Activated T-helper 17 cell treated with anti-CD3 and anti-CD28 coated beads, Interleukin-2, amount 50 U/mL, for 72 hours (primary cell): ENCODE results near the gene RECQL5. TPM values are rescaled to one million over a fixed set of nuclear protein-coding genes. Genes with fewer than 3 reads are reported as not detected.
A peak's percentile ranks its signal among the peaks of the same experiment; 100 is the strongest.

ENCODE experiments used
- ATAC-seq: fragments of 150-1000 bp; cut with Tn5 transposase; replicated peaks from 2 replicates; pipeline ENCODE4 v1.10.0; 2021; ENCODE audit warnings: mild to moderate bottlenecking, moderate library complexity
- H3K27ac Mint-ChIP-seq: one replicate; pipeline ENCODE4 v1.8.0; 2022; ENCODE audit warnings: mixed read lengths
- H3K27me3 Mint-ChIP-seq: one replicate; pipeline ENCODE4 v1.8.0; 2022; ENCODE audit warnings: mixed read lengths
- H3K36me3 Mint-ChIP-seq: one replicate; pipeline ENCODE4 v1.8.0; 2022; ENCODE audit warnings: low read depth, mild to moderate bottlenecking, mixed read lengths
- H3K4me1 Mint-ChIP-seq: one replicate; pipeline ENCODE4 v1.8.0; 2022; ENCODE audit warnings: mixed read lengths
- H3K4me3 Mint-ChIP-seq: one replicate; pipeline ENCODE4 v1.8.0; 2022; ENCODE audit warnings: mild to moderate bottlenecking, mixed read lengths
- H3K9me3 Mint-ChIP-seq: one replicate; pipeline ENCODE4 v1.8.0; 2022; ENCODE audit warnings: mixed read lengths
- total RNA-seq, 2 donors: library from RNA; stranded (reverse); gene quantifications; one replicate each; pipeline ENCODE4 v1.2.3, GENCODE V29; 2022

Gene RECQL5
- total RNA-seq, 2 donors from 2014 or later = 29.7 to 35.6 TPM

DNA sequence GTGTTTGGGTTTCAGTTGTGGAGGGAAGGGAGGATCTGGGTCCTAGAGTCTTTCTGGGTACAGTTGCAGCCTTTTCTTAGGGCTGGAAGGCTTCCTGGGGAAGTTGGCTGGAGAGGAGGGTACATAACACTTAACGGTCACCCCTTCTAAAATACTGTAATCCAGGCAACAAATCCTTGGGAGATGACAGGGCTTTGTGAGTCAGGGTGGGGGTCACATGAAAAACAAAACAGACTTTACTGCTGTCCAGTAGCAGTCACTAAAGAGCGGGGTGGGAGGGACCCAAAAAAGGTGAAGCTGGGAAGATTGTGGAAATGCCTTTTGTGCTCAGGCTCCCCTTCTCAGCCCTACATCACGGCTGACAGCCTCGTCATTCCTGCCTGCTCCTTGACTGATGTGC lies 6.5 kb upstream of the RECQL5 start:
- peaks cover 9% of the 10 kb centered on the region for H3K4me1 Mint-ChIP-seq
- no peak for ATAC-seq
- no peak overlapping the region for H3K27ac Mint-ChIP-seq

DNA sequence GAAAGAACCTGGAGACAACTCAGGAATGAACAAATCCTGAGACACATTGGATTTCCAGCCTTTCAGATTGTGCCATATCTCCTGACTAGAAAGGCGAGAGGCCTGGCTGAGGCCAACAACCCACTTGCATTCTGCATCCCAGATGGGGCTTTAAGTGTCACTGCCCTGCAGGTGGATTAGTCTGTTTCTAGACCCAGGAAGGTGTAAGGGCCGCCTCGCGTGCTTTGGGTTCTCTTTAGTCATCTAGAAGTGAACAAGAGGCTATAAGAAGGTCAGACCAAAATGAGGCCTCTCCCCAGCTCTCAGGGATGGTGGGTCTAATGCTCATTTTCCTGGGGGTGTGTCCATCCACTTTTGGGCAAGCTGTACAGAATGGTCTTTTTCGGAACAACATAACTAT lies 5.1 kb upstream of the RECQL5 start:
- H3K4me3 Mint-ChIP-seq = no peak overlapping the region
- H3K36me3 Mint-ChIP-seq = peaks cover 79% of the 10 kb centered on the region
- no peaks in the 10 kb centered on the region for H3K9me3 Mint-ChIP-seq
- no peak for ATAC-seq
- no peaks in the 10 kb centered on the region for H3K27me3 Mint-ChIP-seq
- no peak overlapping the region for H3K27ac Mint-ChIP-seq
- peaks cover 14% of the 10 kb centered on the region for H3K4me1 Mint-ChIP-seq

More for the DNA sequence above, 6.5 kb upstream of the RECQL5 start:
- no peak overlapping the region for H3K4me3 Mint-ChIP-seq
- peaks cover 87% of the 10 kb centered on the region for H3K36me3 Mint-ChIP-seq
- H3K9me3 Mint-ChIP-seq = no peaks in the 10 kb centered on the region
- H3K27me3 Mint-ChIP-seq = no peaks in the 10 kb centered on the region

DNA sequence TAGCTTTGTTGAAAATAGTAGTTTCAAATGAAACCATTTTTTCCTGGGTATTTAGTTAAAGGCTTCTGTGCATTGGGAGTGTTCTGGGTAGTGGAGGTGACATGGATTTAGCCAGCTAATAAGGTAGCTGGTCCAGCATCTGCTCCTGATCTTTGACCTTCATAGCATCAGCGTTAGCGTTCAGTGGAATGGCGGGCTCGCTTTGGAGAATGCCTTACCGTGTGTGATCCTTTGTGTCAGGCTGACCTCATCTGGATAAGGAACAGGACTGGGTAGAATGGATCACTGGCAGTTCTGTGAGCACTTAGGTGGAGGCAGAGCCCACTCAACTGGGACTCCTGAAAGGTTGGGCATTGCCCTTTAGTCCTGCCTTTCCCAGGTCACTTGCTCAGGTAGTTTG lies 3.9 kb upstream of the RECQL5 start:
- ATAC-seq = no peak
- no peaks in the 10 kb centered on the region for H3K9me3 Mint-ChIP-seq
- H3K27me3 Mint-ChIP-seq = no peaks in the 10 kb centered on the region
- no peak overlapping the region for H3K4me3 Mint-ChIP-seq
- peaks cover 17% of the 10 kb centered on the region for H3K4me1 Mint-ChIP-seq
- H3K27ac Mint-ChIP-seq = no peak overlapping the region
- peaks cover 68% of the 10 kb centered on the region for H3K36me3 Mint-ChIP-seq

DNA sequence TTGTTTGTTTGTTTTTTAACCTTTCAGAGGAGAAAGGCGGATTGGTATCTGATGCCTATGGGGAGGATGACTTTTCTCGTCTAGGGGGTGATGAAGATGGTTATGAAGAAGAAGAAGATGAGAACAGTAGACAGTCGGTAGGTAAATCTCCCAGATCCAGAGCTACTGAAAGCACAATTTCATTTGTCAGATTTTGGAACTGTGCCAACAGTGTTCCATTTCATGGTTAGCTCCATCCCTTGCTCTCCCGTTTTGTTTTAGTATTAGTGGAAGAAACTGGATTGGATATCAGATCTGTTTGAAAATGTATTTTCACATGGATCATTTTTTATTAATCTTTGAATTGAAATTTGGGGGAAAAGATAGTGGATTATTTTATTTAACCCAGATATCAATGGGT lies 1.5 kb upstream of the RECQL5 start:
- Mint-ChIP-seq H3K4me1 (peaks cover 18% of the 10 kb centered on the region), H3K4me3 (no peak overlapping the region), H3K9me3 (no peaks in the 10 kb centered on the region), H3K27ac (peak overlapping the region; percentile 11), H3K27me3 (no peaks in the 10 kb centered on the region), H3K36me3 (peaks cover 54% of the 10 kb centered on the region)
- no peak for ATAC-seq

DNA sequence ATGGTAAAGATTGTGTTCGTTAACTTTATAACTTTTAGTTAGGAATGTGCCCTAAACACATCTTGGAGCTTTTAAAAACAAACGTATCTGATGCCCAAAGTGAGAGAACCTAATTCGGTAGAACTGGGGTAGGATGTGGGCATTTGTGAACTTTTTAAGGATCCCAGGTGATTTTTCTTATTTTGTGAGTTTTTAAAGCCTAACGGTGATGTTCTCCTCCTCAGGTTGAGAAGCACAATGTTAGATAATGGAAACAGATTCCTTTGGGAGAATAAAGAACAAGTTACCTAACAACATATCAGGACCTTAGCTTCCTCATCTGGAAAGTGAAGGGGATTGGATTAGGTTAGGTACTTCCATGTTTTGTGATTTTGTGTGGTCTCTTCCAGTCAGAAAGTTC lies 871 bp upstream of the RECQL5 start:
- no peaks in the 10 kb centered on the region for H3K9me3 Mint-ChIP-seq
- H3K27ac Mint-ChIP-seq = peak overlapping the region; percentile 11
- H3K4me1 Mint-ChIP-seq = peaks cover 18% of the 10 kb centered on the region
- peaks cover 47% of the 10 kb centered on the region for H3K36me3 Mint-ChIP-seq
- ATAC-seq = no peak
- no peaks in the 10 kb centered on the region for H3K27me3 Mint-ChIP-seq
- no peak overlapping the region for H3K4me3 Mint-ChIP-seq

DNA sequence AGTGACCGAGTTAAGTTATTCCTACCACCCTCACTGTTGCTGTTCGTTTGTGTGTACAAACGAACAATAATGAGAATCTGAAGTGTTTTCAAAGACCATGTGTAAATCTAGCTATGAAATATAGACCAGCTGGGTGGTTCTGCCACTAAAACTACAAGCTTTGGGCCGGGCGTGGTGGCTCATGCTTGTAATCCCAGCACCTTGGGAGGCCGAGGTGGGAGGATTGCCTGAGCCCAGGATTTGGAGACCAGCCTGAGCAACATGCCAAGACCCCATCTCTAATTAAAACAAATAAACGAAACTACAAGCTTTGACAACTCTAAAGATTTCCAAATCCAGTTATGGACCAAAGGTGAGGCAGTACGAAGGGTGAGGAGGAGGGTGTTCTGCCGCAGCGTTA lies 973 bp downstream of the RECQL5 start:
- H3K27ac Mint-ChIP-seq = no peak overlapping the region
- no peak for ATAC-seq
- H3K4me1 Mint-ChIP-seq = peaks cover 17% of the 10 kb centered on the region
- peaks cover 41% of the 10 kb centered on the region for H3K36me3 Mint-ChIP-seq
- no peaks in the 10 kb centered on the region for H3K9me3 Mint-ChIP-seq
- H3K27me3 Mint-ChIP-seq = no peaks in the 10 kb centered on the region
- H3K4me3 Mint-ChIP-seq = no peak overlapping the region

DNA sequence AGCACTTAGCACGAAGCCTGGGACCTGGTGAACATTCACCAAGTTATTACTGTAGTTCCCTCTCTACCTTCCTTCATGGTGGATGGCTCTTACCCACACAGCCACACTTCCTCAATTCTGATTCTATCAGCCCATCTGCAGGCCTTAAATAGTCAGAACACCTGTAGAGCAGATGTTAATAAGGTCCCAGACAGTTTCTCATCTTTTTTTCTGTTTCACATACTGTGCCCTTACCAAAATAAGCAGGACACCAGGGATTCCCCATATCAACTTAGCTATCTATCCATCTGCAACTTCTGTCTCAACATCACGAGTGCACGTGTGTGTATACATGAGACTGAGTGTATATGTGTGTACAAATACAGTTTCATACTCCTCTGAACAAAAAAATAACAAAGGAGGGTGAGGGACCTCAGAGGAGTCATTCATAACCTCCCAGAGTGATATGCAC lies 2.8 kb downstream of the RECQL5 start:
- H3K27ac Mint-ChIP-seq = no peak overlapping the region
- no peaks in the 10 kb centered on the region for H3K9me3 Mint-ChIP-seq
- H3K36me3 Mint-ChIP-seq = peaks cover 24% of the 10 kb centered on the region
- no peak for ATAC-seq
- peaks cover 11% of the 10 kb centered on the region for H3K4me1 Mint-ChIP-seq
- H3K4me3 Mint-ChIP-seq = no peak overlapping the region
- no peaks in the 10 kb centered on the region for H3K27me3 Mint-ChIP-seq

DNA sequence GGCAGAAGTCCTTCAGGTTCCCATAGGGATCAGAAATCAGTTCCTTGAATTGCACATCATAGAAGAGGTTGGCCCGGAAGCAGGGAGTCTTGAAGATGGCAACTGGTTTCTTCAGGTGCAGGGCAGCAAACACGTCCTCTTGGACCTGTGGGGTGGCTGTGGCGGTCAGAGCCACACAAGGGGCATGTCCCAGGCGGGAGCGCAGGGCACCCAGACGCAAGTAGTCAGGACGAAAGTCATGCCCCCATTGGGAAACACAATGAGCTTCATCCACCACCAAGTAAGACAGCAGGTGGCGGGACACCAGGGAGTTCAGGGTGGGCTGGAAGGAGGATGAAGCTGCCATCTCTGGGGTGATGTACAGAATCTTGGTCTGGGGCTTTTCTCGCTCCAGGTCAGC lies 4.4 kb downstream of the RECQL5 start:
- no peak for ATAC-seq
- no peak overlapping the region for H3K27ac Mint-ChIP-seq
- no peaks in the 10 kb centered on the region for H3K27me3 Mint-ChIP-seq
- no peaks in the 10 kb centered on the region for H3K9me3 Mint-ChIP-seq
- no peak overlapping the region for H3K4me3 Mint-ChIP-seq
- H3K4me1 Mint-ChIP-seq = peaks cover 4% of the 10 kb centered on the region
- H3K36me3 Mint-ChIP-seq = peaks cover 14% of the 10 kb centered on the region

DNA sequence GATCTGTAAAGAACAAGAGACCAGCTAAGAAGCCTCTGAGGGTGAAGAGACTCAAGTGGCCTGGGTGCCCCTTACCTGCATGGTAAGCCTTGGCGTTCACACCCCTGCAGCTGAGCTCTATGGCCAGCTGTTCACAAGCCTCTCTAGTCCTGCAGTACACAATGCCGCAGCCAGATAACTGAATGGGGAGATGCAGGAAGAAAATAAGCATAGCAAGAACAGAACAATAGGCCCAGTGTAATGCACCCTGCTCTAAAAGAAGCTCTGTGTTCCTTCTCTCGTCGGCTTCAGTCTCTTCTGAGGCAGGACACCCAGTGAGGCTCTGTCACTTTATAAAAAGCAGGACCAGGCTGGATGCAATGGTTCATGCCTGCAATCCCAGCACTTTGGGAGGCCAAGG lies 5.4 kb downstream of the RECQL5 start:
- no peak overlapping the region for H3K27ac Mint-ChIP-seq
- peaks cover 22% of the 10 kb centered on the region for H3K36me3 Mint-ChIP-seq
- no peaks in the 10 kb centered on the region for H3K9me3 Mint-ChIP-seq
- H3K4me1 Mint-ChIP-seq = peaks cover 4% of the 10 kb centered on the region
- no peak overlapping the region for H3K4me3 Mint-ChIP-seq
- no peaks in the 10 kb centered on the region for H3K27me3 Mint-ChIP-seq
- ATAC-seq = no peak

DNA sequence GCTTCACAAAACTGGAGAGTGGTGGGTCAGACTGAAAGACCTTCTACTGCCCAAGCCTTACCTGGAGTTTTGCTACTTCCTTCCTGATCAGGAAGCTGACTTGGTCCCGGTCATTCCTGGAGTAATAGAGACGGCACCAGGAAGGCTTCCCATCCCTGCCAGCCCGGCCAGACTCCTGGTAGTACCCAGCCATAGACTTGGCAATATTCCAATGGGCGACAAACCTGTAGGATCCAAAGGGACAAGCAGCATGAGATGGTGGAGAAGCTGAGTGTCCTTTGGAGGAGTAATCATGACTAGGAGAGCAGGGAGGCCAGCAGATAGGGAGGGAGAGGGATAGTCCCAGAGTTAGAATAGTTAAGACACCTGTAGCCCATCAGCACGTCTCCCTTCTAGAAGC lies 8.7 kb downstream of the RECQL5 start:
- Mint-ChIP-seq H3K36me3 (peaks cover 36% of the 10 kb centered on the region), H3K4me3 (no peak overlapping the region), H3K9me3 (no peaks in the 10 kb centered on the region), H3K4me1 (no peaks in the 10 kb centered on the region), H3K27ac (no peak overlapping the region), H3K27me3 (no peaks in the 10 kb centered on the region)
- no peak for ATAC-seq

DNA sequence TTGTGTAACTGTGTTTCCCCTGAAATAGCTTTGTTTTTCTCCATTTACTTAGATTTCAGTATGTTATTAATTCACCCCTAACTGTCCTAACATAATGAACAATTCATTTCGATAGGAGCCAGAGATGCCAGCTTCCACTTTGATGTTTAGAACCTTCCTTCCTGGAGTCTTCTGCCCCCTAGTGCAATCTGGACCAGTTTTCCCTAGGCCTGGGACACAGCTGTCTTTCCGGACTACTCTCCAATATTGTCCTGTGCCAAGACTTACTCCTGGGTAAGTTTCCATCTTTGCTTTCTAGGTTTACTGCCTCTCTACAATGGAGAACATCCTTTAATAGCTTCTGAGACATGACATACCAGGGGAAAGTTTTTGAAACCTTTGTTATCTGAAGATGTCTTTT lies 12.8 kb downstream of the RECQL5 start:
- H3K4me1 Mint-ChIP-seq = no peaks in the 10 kb centered on the region
- peak overlapping the region; percentile 4 for H3K27ac Mint-ChIP-seq
- no peak for ATAC-seq
- H3K36me3 Mint-ChIP-seq = peaks cover 54% of the 10 kb centered on the region
- H3K9me3 Mint-ChIP-seq = no peaks in the 10 kb centered on the region
- no peaks in the 10 kb centered on the region for H3K27me3 Mint-ChIP-seq
- no peak overlapping the region for H3K4me3 Mint-ChIP-seq

DNA sequence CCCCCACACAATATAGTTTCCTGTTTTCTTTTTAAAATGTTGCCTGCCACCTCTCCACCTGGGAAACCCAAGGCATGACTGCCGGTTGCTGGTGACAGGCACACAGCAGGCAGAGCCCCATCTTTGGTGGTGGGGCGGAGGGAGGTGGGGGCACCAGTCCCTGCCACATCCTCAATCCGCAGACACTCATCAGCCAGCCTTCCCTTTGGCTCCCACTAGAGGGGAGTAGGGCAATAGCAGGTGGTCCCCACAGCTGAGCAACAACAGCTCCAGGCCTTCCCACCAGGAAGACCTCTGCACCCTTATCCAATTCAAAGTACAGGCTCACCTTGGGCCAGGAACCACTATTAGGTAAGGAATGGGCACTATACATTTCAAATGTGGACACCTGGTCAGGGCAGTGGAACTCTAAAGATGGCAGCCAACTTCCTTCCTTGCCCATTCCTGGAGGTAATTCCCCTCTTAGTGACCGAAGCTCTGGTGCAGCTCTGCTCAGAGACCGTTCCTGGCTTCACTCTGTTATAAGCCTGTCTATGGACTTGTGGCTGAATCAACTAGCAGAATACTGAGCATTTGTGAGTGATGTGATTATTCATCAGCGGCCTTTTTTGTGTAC lies 13.9 kb downstream of the RECQL5 start:
- Mint-ChIP-seq H3K4me3 (no peak overlapping the region), H3K9me3 (no peaks in the 10 kb centered on the region), H3K36me3 (peaks cover 60% of the 10 kb centered on the region), H3K4me1 (no peaks in the 10 kb centered on the region), H3K27ac (no peak overlapping the region), H3K27me3 (no peaks in the 10 kb centered on the region)
- ATAC-seq = no peak

DNA sequence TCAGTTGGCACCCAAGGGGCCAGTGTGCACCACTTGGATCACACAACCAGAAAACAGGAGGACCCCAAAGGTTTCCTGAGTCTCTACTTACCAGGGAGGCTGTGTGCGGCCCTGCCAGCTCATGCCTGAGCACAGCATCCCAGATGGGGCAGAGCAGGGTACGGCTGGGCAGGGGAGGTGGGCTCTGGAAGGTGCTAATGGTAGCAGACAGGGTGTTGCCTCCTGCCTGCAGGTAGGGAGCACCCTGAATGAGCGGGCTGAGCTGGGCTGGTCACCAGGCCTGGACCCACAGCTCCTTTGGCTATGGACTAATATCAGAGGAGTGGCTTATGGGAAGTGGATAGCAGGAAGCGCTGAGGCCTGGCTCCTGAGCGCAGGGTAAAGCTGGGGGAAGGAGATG lies 14.6 kb downstream of the RECQL5 start:
- Mint-ChIP-seq H3K9me3 (no peaks in the 10 kb centered on the region), H3K36me3 (peaks cover 57% of the 10 kb centered on the region), H3K4me3 (no peak overlapping the region), H3K27me3 (no peaks in the 10 kb centered on the region), H3K4me1 (no peaks in the 10 kb centered on the region), H3K27ac (no peak overlapping the region)
- ATAC-seq = no peak

DNA sequence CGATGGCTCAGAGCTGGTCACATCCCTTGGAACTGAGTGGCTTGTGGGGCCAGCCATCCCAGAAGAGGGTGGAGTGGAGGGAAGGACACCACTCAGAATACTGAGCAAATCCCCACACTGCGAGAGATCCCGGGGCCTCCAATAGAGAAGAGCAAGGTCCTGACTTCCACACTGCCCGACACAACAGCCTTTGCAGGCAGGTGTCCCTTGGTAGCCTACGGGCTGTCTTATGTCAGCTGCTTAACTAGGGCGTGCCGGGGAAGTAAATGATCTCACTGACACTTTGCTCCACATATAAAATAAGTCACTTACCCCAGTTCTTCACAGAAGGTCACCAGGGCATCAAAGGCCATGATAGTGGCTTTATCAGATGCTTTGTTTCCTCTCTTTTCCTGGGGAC lies 16.1 kb downstream of the RECQL5 start:
- ATAC-seq = no peak
- no peaks in the 10 kb centered on the region for H3K4me1 Mint-ChIP-seq
- H3K27ac Mint-ChIP-seq = no peak overlapping the region
- no peaks in the 10 kb centered on the region for H3K27me3 Mint-ChIP-seq
- peaks cover 51% of the 10 kb centered on the region for H3K36me3 Mint-ChIP-seq
- H3K9me3 Mint-ChIP-seq = no peaks in the 10 kb centered on the region
- no peak overlapping the region for H3K4me3 Mint-ChIP-seq

DNA sequence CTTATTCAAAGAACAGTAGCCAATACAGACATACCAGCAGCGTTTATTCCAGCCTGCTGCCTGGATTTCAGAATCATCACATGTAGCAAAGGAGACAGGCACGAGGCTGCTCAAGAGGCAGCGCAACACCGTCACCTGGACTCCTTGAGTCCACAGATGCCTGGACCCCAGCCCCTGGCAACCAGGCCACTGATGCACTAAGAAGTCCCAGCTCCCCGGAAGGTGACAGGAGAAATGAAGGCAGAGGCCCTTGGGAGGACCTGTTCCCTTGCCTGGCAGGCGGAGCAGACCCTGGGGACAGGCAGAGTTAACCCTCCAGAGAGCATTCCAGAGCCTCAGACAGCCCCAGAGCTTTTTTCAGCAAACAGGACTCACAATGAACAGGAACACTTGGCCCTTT lies 17.3 kb downstream of the RECQL5 start:
- Mint-ChIP-seq H3K4me3 (no peak overlapping the region), H3K27me3 (no peaks in the 10 kb centered on the region), H3K9me3 (no peaks in the 10 kb centered on the region), H3K4me1 (no peaks in the 10 kb centered on the region), H3K36me3 (peaks cover 45% of the 10 kb centered on the region), H3K27ac (no peak overlapping the region)
- ATAC-seq = no peak

DNA sequence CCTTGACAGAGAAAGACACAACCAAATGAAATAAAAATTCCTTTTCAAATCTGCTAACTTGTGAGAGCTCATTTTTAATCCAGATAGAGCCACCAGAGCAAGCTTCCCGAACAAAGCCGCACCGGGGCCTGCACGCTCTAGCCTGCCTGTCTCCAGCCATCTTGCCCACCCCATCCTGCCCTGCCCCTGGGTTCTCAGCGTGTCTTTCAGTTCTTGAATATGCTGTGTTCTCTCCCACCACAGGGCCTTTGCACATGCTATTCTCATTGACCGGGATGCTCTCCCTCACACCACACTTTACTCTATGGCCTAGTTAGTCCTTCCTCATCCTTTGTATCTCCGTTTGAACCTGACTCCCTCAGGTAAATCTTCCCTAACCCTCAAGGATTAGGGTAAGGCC lies 19.0 kb downstream of the RECQL5 start:
- H3K27ac Mint-ChIP-seq = no peak overlapping the region
- no peaks in the 10 kb centered on the region for H3K4me1 Mint-ChIP-seq
- peaks cover 34% of the 10 kb centered on the region for H3K36me3 Mint-ChIP-seq
- ATAC-seq = no peak
- no peaks in the 10 kb centered on the region for H3K27me3 Mint-ChIP-seq
- H3K4me3 Mint-ChIP-seq = no peak overlapping the region
- H3K9me3 Mint-ChIP-seq = no peaks in the 10 kb centered on the region
